Limb (tissue), 2 donors: ENCODE results near the gene TLE3.
"Not testable (repeated sequence)": the region's sequence is repeated elsewhere in the genome, so short reads cannot be mapped to it uniquely, and the experiment has no call there.

Experiments
- DNase-seq, 2 donors: peaks; one replicate each; pipeline ENCODE4 v3.0.0-alpha.2; 2016; ENCODE audit errors: extremely low spot score in 2 of 2

Gene TLE3

GRCh38 chr15:70126362-70126761, 28.6 kb upstream of the TLE3 start:
- no peak for DNase-seq

- DNase-seq = no peak
These were observed 27.9 kb upstream of the TLE3 start for GRCh38 chr15:70125605-70126004.

- peak in 1 of 2 donors; percentile 70 for DNase-seq
These were observed 24.0 kb upstream of the TLE3 start for GRCh38 chr15:70121624-70122302.

- no peak for DNase-seq
These were observed 23.4 kb upstream of the TLE3 start for GRCh38 chr15:70120958-70121623.

DNA sequence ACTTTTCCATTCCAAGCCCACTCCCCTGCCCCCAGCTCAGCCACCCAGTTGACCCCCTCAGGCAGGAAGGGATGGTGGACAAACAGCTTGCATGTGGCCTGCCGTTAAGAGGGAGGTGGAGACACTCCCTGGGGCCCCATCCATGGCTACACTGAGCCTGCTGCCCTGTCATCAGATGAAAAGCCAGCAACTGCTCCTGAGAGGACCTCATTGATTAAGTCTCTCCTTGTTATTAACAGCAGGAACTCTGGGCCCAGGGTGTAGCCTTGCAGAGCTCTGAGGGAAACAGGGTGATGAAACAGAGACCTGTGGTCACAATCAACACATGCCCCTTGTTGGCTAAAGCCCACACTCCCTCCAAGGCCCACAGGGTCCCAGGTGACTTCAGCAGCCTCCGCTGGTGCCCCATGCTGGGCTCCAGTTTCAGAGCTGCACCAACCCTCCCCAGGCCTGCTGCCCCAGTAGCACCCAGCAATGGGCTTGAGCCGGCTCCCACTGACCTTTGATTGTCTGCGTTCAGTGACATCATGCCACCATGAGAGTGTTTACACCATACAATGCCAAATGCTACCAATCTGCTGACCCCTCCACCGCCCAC, 22.3 kb upstream of the TLE3 start:
- DNase-seq = no peak

- DNase-seq = no peak
These were observed 20.9 kb upstream of the TLE3 start for GRCh38 chr15:70118599-70118998.

- DNase-seq = no peak
These were observed 18.6 kb upstream of the TLE3 start for GRCh38 chr15:70116317-70116716.

GRCh38 chr15:70114221-70114620, 16.5 kb upstream of the TLE3 start:
- DNase-seq = no peak

DNA sequence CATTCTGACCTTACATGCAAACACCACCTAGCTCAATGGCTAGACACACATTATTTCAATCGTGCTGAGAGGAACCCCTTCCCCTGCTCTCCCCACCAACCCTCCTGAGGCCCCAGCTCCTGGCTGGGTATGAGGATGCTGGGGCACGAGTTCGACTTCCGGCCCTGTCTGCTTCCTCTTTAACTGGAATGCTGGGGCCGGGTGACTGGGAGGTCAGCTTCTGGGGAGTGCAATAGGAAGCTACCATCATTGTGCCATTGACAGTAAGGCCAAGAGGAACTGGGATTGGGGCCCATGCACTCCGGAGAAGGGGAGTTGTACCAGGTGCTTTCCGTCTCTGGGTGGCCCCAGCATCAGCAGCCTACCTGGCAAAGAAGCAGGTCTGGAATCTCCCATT, 15.6 kb upstream of the TLE3 start:
- DNase-seq = no peak

- not testable (repeated sequence) for DNase-seq
These were observed 15.0 kb upstream of the TLE3 start for GRCh38 chr15:70112572-70113303.

- DNase-seq = no peak
These were observed 14.3 kb upstream of the TLE3 start for GRCh38 chr15:70112074-70112395.

- peak; percentile 89 to 90 for DNase-seq
These were observed 13.7 kb upstream of the TLE3 start for GRCh38 chr15:70111203-70112073.

- no peak for DNase-seq
These were observed 12.3 kb upstream of the TLE3 start for GRCh38 chr15:70109978-70110377.

GRCh38 chr15:70109531-70109930, 11.8 kb upstream of the TLE3 start:
- no peak for DNase-seq

DNA sequence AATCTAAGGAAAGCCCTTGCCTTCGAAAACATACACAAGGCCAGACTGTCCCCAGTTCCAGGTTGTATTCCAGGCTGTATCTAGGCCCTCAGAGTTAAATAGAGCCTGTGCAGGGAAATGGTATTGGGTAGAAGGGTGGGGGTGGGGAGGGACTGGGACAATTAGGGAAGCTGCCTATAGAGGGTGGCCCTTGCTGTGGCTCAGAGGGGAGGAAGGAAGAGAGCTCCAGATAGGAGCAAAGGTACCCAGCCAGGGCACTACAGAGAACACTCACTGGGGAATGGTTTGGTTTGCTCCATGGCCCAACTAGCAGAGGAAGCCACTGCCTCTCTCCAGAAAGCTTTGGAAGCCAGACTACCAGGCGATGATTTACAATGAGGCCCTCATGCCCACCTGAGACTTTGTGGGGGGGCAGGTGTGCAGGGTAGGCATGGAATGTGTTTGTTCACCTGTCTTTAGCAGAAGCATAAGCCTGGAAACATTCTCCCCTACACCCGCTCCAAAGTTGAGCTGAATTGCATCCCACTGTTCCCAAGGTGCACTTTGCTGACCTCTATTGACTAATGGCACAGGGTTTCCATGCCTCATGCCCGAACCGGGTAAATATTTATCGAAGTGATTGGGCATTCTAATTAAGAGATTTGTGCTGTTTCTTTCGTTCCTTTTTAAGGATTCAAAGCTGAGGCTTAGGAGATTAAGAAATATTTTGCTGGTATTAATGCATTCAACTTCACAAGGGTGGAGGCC, 6.3 kb upstream of the TLE3 start:
- no peak for DNase-seq

DNA sequence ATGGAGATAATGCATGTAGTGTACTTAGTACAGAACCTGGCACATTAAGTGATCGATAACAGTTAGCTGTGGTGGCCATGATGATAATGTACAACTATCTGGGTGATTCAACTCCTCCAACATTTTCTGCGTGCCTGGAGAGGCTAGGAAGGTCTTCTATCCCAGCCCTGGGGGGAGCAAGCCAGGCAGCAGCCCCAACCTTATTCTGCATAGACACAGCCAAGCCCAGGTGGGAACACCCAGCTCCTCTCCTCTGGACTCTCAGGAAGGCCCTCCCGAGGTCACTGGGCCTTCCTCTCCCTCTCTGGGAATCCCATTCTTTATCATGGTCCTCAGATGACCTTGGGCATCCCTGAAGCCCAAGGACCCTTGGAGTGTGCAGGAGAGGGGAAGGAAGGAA, 5.1 kb upstream of the TLE3 start:
- DNase-seq = no peak

DNA sequence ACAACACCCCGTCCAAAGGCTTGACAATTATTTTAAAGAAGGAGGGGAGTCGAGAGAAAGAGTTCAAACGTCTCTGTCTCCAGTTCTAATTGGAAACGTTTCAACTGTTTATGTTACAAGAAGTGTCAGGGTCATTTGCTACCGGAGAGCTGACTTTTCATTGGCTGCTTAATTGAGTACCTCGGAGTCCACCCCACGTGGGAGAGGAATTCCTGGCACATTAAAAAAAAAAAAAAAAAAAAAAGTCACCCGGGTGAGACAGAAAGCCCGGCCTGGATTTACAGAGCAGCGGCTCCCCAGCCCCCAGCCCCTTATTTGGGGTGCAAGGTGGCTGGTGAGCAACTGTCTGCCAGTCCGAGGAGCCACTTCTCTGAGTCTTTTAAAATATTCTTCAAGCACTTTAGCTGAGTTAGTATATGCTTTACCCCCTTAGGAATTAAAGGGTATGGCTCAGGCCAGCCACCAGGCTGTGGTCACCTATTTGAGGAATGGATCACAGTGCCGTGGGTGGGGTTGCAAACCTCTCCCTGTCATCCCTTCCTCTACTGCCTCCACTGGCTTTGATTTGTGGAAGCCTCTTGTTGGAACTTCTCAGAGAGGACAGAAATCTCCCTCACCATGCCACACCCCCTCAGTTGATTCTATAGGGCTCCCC, 3.9 kb upstream of the TLE3 start:
- peak; percentile 82 to 91 for DNase-seq

GRCh38 chr15:70100474-70101341, 3.0 kb upstream of the TLE3 start:
- DNase-seq = peak; percentile 35 to 77

DNA sequence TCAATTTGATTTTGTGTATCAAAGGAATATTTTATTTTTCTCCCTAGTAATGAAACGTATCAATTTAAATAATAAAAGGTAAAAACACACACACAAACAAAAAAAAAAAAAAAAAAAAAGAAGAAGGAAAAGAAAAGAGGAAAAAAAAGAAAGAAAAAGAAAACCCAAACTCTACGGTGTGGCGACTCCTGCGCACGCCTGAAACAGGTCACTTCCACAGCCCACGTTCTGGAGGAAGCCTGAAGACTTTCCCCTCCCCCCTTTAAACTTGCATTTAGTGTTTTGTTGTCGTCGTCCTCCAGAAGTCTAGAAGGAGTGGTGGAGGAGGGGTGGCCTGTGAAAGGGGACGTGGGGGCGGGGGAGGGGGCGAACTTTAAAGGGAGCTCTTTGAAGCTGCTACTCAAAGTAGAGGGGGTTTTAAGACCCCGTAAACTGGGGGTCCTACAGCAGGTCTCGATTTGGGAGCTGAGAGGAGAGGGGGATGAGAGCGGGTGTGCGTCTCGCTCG, 2.3 kb upstream of the TLE3 start:
- DNase-seq = peak in 1 of 2 donors; percentile 23
